GM21825 (cell line): ENCODE data around the gene UBE4A.

Experiments used
- ATAC-seq: cut with Tn5 transposase; IDR thresholded peaks from one replicate; pipeline ENCODE4 v1.9.1; 2021; ENCODE audit warnings: mild to moderate bottlenecking, moderate library complexity; ENCODE audit not compliant: unreplicated experiment

The UBE4A gene

GRCh38 chr11:118435893-118436624 is 76.7 kb downstream of the UBE4A start, which contains the start of gene KMT2A:
Gene KMT2A (plus strand): TSS chr11:118436492. CDS start chr11:118436513, 21 bp downstream.
- peak; percentile 43 for ATAC-seq

GRCh38 chr11:118436639-118437207 is 77.3 kb downstream of the UBE4A start:
- peak; percentile 19 for ATAC-seq

- ATAC-seq = no peak
Measured at GRCh38 chr11:118437208-118438125, 78.1 kb downstream of the UBE4A start.

GRCh38 chr11:118438314-118438931 is 79.0 kb downstream of the UBE4A start:
- ATAC-seq = no peak

DNA sequence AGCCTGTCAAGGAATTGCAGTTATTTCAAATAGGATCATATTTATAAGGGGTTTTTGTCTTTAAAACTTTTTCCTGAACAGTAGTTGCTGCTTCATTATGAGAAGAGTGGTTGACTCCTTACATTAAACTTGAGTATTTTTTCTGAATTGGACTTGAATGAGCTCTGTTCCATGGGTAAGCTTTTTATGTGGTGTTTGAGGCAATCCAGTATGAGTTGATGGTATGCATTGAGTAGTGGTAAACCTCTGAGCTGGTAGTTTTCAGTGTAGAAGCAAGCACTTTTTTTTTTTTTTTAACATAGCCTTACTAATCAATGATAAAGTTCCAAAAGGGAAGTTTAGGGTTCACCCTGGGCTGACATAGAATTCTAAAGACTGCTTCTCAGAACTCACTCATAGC is 80.2 kb downstream of the UBE4A start:
- no peak for ATAC-seq

DNA sequence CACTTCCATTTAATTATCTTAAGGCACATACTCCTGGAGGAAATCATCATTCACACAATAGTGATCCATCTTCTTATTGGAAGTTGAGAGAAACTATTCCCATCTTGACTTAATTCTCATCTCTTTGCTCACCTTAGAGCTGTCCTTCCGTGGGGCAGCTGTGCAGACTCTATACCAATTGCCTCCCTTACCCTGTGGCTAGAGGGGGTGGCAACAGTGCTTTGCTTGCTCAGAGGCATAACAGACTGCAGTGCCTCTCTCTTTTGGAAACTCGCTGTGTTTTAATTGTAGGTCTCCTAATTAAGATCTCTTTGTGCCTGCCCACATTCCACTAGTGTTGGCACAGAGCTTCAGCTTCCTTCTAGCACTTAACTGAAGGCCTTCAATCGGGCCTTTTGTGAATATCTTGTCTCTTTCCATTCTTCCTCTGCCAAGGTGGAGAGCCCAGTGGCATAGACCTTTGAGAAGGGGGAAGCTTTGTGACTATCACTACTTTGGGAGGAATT is 82.4 kb downstream of the UBE4A start:
- ATAC-seq = no peak

GRCh38 chr11:118442301-118442700 is 82.9 kb downstream of the UBE4A start:
- no peak for ATAC-seq

DNA sequence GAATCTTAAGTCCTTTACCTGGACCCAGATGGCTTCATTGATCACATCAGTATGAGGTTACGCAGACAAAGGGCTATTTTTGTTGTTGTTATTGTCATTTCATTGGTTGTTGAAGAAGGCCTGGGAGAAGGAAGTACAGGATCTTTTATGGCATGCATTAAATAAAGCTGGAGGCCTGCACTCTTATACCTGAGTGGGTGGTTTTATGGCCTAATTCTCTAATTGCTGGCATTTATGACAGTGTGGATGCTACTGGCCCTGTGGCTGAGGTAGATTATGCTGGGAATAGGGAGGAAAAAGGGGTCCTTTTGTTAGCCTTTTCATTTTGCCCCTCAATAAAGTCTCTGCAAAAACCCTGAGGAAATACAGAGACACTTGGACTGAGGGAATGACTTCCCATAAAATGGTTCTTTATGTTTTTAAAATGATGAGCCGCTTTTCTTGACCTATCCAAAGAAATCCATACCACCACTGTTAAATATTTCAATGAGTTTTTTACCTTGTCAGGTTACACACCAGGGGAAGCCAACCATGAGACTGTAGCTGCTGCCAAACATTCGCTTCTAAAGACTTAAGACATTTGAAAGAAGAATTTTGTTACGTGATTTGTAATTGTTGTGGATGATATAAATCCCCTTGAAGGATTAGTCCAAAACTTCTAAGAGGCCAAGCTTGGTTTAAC is 83.6 kb downstream of the UBE4A start:
- ATAC-seq = no peak

- no peak for ATAC-seq
Measured at GRCh38 chr11:118443590-118444218, 84.3 kb downstream of the UBE4A start.

DNA sequence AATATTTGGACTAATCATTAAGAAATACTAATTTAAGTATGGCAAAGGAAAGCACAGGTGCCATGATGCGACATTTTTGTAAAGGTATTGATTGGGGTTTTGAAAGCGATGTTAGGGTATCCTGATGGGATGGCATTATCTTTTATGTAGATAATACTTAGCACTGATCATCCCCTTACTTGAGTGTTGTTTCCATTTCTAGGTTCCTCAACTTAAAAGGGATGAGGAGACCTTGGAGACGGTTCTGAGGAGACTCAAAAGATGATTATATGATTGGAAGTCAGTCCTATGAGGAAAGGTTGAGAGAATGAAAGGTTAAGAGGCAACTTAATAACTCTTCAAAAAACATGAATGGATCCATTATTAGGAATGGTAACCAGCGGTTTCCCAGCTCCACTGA is 88.0 kb downstream of the UBE4A start:
- no peak for ATAC-seq

GRCh38 chr11:118448294-118448693 is 88.9 kb downstream of the UBE4A start:
- ATAC-seq = peak; percentile 80
